ENCODE data around the gene ZNF329. TPM values are rescaled to one million over a fixed set of nuclear protein-coding genes. Genes with fewer than 3 reads are reported as not detected.
A peak's percentile ranks its signal among the peaks of the same experiment; 100 is the strongest.

Gene ZNF329
- total and polyA plus RNA-seq, 2 of the 8 experiments (the other 6 are each of a cell fraction or from before 2014, with no cell fraction given), result 5.8 to 11.2 TPM

GRCh38 chr19:58097781-58098681, 52.6 kb downstream of the ZNF329 start, which contains the start of gene ZSCAN18:
ZSCAN18 (minus strand) TSS chr19:58098231; CDS start chr19:58090267, 7,964 bp downstream.
- peak within 1 kb of the TSS; percentile 95 to 100 (median 98) for H3K9ac ChIP-seq (replicated peaks in 1 of 4; ENCODE audit: extremely low read depth in 1 of 4, low read depth in 3 of 4, low read length in 3 of 4)
- H3K23me2 ChIP-seq (ENCODE audit: low read depth, low read length), result peaks cover 2% of the 10 kb centered on the region; the same call in 1 of the 2 replicates
- no peak within 1 kb of the TSS for H2BK120ac ChIP-seq (replicated peaks; ENCODE audit: low read depth, low read length)
- peak within 1 kb of the TSS; percentile 95; the same call in 1 of the 2 replicates for H2AK5ac ChIP-seq (ENCODE audit: low read depth, low read length)
- peak within 1 kb of the TSS; percentile 100 for H3K27ac ChIP-seq (ENCODE audit: low read depth, low read length)
- peak within 1 kb of the TSS; percentile 90 for H3K18ac ChIP-seq (ENCODE audit: extremely low read depth, low read length)
- H3K56ac ChIP-seq (replicated peaks; ENCODE audit: insufficient read length, low read depth, low read length), result peak within 1 kb of the TSS; percentile 81
- H2AFZ ChIP-seq (ENCODE audit: low read length), result peak within 1 kb of the TSS; percentile 81; the same call in 1 of the 2 replicates
- ChIA-PET POLR2A (ENCODE audit: partially characterized antibody) (interaction anchor here (0.8 to 3.1 kb wide), 17 partner anchors 10 to 95 kb away, joined by 3 to 23 read pairs (median 5); partner anchors contain the start of genes ZNF135, ZNF329, ZNF606 and ZSCAN1), CTCF (ENCODE audit: partially characterized antibody) (interaction anchor here (0.8 to 2.1 kb wide), 5 partner anchors 22 to 75 kb away, joined by 3 to 7 read pairs (median 4); partner anchors contain the start of gene ZNF329)
- peak; percentile 94 to 100 for DNase-seq (ENCODE audit: low read depth in 1 of 2, low spot score in 2 of 2)
- H3K4me1 ChIP-seq (replicated peaks in 1 of 4; ENCODE audit: control insufficient read depth in 3 of 4, insufficient read depth in 4 of 4, low read length in 3 of 4), result peaks cover 0 to 5% (median 4%) of the 10 kb centered on the region in 4 experiments; a peak in 5 of 7 replicates
- H3K27me3 ChIP-seq (replicated peaks in 1 of 4; ENCODE audit: control insufficient read depth in 3 of 4, extremely low read depth in 1 of 4, insufficient read depth in 3 of 4, low read length in 3 of 4), result no peaks in the 10 kb centered on the region
- H3K23ac ChIP-seq (ENCODE audit: insufficient read length), result no peak within 1 kb of the TSS
- peak within 1 kb of the TSS; percentile 69 to 76 for H3K4me2 ChIP-seq (ENCODE audit: insufficient read depth in 1 of 2, low read depth in 2 of 2, low read length in 2 of 2)
- peak within 1 kb of the TSS; percentile 82 to 99 (median 97) for H3K4me3 ChIP-seq (ENCODE audit: extremely low read depth in 1 of 4, insufficient read depth in 2 of 4, low read depth in 3 of 4, low read length in 4 of 4)
- 0 out of 2 replicates have a peak within 1 kb of the TSS, but pooled peaks have one; percentile 32 for H2BK20ac ChIP-seq (ENCODE audit: low read length)
- H3K36me3 ChIP-seq (ENCODE audit: control insufficient read depth in 2 of 4, insufficient read depth in 4 of 4, low read length in 3 of 4), result no peaks in the 10 kb centered on the region
- WGBS, 2 experiments (ENCODE audit: extremely low coverage in 1 of 2, insufficient coverage in 1 of 2, insufficient read length in 1 of 2, insufficient replicate concordance in 2 of 2, low coverage in 1 of 2, low lambda C conversion rate in 2 of 2, missing lambda C conversion rate in 1 of 2), result 2% methylated on average over 54 of the region's 67 CpGs; no CpG with 5 or more reads in 1 of the 2 experiments
- H4K20me1 ChIP-seq (replicated peaks in 1 of 2; ENCODE audit: control insufficient read depth in 1 of 2, insufficient read depth in 2 of 2, low read length in 2 of 2), result no peaks in the 10 kb centered on the region
- no peak within 1 kb of the TSS for H3K14ac ChIP-seq (ENCODE audit: insufficient read length)
- H3K79me2 ChIP-seq (ENCODE audit: control insufficient read depth in 1 of 2, insufficient read depth in 2 of 2, low read length in 2 of 2), result peaks cover 0 to 16% of the 10 kb centered on the region in 2 experiments; a peak in 1 of 4 replicates
- H2BK5ac ChIP-seq (ENCODE audit: low read depth, low read length), result peak within 1 kb of the TSS; percentile 98
- H3K79me1 ChIP-seq (ENCODE audit: low read depth, low read length), result peaks cover 4% of the 10 kb centered on the region; the same call in 1 of the 2 replicates
- H4K5ac ChIP-seq (ENCODE audit: insufficient read length, low read depth, low read length), result peak within 1 kb of the TSS; percentile 93
- FAIRE-seq, result peak; percentile 81
- H3K4ac ChIP-seq (replicated peaks; ENCODE audit: insufficient read length, low read depth, low read length), result peak within 1 kb of the TSS; percentile 83
- peak within 1 kb of the TSS; percentile 100 for H4K8ac ChIP-seq (ENCODE audit: extremely low read depth, insufficient read depth, low read length)
- H3K9me3 ChIP-seq (ENCODE audit: insufficient read depth in 2 of 2, low read depth in 1 of 2, low read length in 1 of 2), result peaks cover 9 to 10% of the 10 kb centered on the region in 2 experiments; a peak in 3 of 4 replicates
- peak within 1 kb of the TSS; percentile 99; the same call in 1 of the 2 replicates for H2BK12ac ChIP-seq (ENCODE audit: low read depth, low read length)
- H4K91ac ChIP-seq (replicated peaks; ENCODE audit: insufficient read length, low read length), result peak within 1 kb of the TSS; percentile 80
- no peak within 1 kb of the TSS for H2BK15ac ChIP-seq (ENCODE audit: low read length)
- TF ChIP-seq NRF1 (IDR thresholded peaks at IDR 0.05; ENCODE audit: low read depth, low read length), result peak; percentile 66
- TF ChIP-seq CEBPB (IDR thresholded peaks at IDR 0.05; ENCODE audit: low read depth, low read length), result no peak
- TF ChIP-seq NANOG (IDR thresholded peaks at IDR 0.05; ENCODE audit: insufficient read depth, low read depth, low read length, poor library complexity, severe bottlenecking), result no peak
- TF ChIP-seq BACH1 (IDR thresholded peaks at IDR 0.05; ENCODE audit: low read length), result no peak
- peak; percentile 62 for TF ChIP-seq TBP (IDR thresholded peaks at IDR 0.05; ENCODE audit: low read depth, low read length)
- no peak for TF ChIP-seq POU5F1 (IDR thresholded peaks at IDR 0.05; ENCODE audit: low read depth, low read length)
- no peak for TF ChIP-seq SIRT6 (IDR thresholded peaks at IDR 0.05; ENCODE audit: low read length)
- TF ChIP-seq SIX5 (IDR thresholded peaks at IDR 0.05; ENCODE audit: low read depth, low read length), result peak; percentile 23; the same call in 1 of the 2 replicates
- TF ChIP-seq TEAD4 (IDR thresholded peaks at IDR 0.05; ENCODE audit: low read depth, low read length), result no peak
- no peak for TF ChIP-seq GABPA (IDR thresholded peaks at IDR 0.05; ENCODE audit: borderline replicate concordance, insufficient read depth, low read length)
- TF ChIP-seq EGR1 (IDR thresholded peaks at IDR 0.05; ENCODE audit: borderline replicate concordance, low read depth, low read length), result peak; percentile 53
